GM21723 (cell line): ENCODE measurements around the gene TRIM10.
"Not testable (repeated sequence)": the region's sequence is repeated elsewhere in the genome, so short reads cannot be mapped to it uniquely, and the experiment has no call there.

Experiments used
- ATAC-seq: cut with Tn5 transposase; IDR thresholded peaks from one replicate; pipeline ENCODE4 v1.9.1; 2021; ENCODE audit warnings: mild to moderate bottlenecking, moderate library complexity; ENCODE audit not compliant: unreplicated experiment

The TRIM10 gene

DNA sequence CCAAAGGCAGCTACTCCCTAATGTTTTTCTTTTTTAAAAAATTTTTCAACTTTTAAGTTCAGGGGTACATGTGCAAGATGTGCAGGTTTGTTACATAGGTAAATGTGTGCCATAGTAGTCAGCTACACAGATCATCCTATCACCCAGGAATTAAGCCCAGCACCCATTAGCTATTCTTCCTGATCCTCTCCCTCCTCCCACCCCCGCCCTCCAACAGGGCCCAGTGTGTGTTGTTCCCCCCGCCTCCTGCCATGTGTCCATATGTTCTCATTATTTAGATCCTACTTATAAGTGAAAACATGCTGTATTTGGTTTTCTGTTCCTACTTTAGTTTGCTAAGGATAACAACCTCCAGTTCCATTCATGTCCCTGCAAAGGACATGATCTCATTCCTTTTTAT, 14.8 kb upstream of the TRIM10 start:
- no peak for ATAC-seq

DNA sequence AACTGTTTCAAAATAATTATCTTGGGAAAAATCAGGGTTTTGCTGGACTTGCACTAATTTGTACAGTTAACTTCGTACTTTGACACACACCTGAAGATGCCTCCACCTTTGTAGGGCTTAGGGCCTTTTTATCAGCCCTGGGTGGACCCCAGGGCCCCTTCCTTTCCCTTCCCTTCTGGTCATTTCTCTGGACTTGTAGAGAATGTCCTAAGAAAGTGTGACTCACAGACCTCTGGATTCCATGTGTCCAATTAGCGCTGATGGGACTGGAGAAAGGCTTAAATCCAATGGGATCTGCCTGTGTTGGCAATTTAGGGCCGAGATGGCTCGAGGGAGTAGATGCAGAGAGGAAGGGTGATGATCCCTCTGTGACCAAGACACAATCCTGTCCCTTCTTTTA, 11.7 kb upstream of the TRIM10 start:
- no peak for ATAC-seq

DNA sequence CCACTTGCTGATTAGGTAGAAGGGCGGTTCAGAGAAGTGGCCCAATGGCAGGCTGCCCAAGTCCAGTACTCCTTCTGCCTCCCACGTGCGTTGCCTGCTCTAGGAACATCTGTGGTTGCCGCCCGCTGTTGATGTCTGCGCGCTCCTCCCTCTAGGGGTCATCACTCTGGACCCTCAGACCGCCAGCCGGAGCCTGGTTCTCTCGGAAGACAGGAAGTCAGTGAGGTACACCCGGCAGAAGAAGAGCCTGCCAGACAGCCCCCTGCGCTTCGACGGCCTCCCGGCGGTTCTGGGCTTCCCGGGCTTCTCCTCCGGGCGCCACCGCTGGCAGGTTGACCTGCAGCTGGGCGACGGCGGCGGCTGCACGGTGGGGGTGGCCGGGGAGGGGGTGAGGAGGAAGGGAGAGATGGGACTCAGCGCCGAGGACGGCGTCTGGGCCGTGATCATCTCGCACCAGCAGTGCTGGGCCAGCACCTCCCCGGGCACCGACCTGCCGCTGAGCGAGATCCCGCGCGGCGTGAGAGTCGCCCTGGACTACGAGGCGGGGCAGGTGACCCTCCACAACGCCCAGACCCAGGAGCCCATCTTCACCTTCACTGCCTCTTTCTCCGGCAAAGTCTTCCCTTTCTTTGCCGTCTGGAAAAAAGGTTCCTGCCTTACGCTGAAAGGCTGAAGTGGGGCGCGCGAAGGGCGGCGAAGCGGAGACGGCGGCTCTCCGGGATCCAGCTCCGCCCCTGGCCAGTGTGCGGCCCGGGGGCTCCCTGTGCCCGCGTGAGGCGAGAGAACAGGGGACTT, 10.9 kb upstream of the TRIM10 start:
- no peak for ATAC-seq

DNA sequence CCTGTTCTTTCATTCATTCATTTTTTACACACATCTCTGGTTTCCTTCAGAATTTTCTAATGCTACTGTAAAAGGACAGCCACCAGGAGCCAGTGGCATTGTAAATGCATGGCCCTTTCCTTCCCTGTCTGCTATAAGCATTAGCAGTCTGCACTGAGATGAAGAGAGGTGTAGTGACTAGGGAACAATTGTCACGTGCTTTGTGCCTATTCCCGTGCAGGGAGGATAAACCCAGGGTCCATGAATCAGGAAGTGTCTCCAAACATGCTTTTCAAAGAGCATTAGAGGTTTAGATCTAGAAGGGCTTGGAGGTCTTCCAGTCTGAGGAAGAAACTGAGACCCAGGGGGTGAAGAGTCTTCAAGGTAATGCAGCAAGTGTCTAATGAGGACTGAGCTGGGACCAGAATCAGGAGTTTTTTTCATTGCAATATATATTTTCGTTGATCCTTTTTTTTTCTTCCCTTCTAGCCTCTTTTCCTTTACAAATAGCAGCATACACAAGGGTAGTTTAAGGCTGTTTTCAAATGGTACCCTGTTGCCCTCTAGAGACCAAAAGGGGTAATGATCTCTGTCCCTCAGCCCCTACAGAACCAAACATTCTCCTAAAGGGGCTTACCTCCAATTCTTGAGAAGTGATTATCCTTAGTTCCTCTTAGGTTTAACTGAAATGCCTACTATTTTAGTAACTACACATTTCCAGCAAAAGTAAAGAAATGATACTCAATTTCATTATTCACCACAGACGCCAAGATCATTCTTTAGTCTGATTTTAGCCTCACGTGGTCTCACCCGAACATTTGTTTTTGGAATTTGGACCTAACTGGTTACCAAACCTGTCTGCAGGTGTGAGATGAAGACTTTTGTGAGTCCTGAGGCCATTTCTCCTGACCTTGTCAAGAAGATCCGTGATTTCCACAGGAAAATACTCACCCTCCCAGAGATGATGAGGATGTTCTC, 8.9 kb upstream of the TRIM10 start:
- ATAC-seq: no peak

DNA sequence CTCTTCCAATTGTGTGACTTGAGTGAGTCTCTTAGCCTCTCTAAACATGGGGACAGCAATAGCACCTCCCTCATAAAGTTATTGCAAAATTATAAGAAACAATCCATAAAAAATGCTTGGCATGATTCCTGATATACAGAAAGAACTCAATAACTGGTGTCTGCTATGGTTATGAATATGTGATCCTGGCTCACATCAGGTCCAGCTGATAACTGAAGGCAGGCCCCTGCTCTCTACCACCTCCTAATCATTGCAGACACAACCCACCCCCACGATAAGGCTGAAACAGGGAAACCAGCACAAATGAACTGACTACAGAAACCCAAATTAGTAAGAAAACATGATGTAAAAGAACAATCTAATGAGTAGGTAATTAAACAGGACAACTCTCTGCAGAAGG, 7.7 kb upstream of the TRIM10 start:
- no peak for ATAC-seq

DNA sequence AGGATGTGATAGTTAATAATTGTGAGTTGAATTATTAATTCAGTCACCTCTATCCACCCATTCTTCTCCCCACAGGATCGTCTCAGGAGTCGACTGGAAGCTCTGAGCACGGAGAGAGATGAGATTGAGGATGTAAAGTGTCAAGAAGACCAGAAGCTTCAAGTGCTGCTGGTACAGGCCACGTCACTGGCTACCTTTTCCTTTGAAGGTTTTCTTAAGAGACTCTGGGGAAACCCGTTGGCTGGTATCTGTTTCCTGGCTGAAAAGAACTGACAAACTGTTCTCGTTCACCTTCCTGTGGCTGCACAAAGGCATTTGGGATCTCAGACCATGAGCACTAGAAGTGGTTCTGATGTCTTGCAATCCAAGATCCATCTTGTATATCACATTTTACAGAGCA, 6.1 kb upstream of the TRIM10 start:
- no peak for ATAC-seq

DNA sequence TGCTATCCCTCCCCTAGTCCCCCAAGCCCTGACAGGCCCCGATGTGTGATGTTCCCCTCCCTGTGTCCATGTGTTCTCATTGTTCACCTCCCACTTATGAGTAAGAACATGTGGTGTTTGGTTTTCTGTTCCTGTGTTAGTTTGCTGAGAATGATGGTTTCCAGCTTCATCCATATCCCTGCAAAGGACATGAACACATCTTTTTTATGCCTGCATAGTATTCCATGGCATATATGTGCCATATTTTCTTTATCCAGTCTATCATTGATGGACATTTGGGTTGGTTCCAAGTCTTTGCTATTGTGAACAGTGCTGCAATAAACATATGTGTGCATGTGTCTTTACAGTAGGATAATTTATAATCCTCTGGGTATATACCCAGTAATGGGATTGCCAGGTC, 4.2 kb upstream of the TRIM10 start:
- not testable (repeated sequence) for ATAC-seq

DNA sequence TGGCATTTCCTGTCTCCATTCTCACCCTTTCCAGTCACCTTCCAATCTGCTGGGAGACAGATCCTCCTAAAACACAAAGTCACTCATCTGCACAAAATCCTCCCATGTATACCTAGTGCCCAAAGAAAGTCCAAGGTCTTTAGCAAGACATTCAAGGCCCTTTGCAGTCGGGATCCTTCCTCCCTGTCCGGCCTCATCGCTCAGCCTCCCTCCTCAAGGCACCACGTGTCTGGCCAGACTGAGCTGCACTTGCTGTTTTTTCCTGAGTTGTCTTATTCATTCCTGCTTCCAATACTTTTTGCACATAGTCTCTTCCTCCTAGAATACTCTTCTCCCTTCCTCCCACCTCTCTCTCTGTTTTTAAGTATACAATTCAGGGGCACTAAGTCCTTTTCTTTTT, 3.7 kb upstream of the TRIM10 start:
- no peak for ATAC-seq

DNA sequence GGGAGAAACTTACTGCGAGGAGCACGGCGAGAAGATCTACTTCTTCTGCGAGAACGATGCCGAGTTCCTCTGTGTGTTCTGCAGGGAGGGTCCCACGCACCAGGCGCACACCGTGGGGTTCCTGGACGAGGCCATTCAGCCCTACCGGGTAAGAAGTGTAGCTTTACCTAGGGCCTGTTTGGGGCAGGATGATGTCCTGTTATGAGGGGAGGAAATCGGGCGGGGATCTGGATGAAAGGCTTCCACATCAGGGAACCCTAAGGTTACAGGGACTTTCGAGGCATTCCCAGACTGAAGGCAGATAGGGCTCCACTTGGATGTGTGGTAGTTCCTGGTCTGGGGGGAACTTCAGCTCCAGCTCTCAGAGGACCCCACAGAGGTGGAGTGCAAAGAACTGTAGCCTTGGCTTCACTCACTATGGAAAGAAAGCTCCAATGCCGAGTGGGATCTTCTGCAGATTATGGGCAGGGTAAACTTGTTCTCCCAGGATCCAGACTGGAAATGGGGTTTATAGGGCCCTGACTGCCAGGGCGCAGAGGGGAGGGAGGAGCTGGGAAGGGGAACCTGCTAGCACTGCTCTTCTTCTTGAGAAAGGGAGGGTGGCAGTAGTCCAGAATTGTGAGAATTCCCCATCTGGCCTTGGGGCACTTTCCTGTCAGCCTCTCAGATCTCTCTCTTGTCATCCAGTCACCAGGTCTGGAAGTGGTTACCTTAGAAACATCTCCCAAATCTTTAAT, 3.1 kb upstream of the TRIM10 start:
- ATAC-seq: no peak

DNA sequence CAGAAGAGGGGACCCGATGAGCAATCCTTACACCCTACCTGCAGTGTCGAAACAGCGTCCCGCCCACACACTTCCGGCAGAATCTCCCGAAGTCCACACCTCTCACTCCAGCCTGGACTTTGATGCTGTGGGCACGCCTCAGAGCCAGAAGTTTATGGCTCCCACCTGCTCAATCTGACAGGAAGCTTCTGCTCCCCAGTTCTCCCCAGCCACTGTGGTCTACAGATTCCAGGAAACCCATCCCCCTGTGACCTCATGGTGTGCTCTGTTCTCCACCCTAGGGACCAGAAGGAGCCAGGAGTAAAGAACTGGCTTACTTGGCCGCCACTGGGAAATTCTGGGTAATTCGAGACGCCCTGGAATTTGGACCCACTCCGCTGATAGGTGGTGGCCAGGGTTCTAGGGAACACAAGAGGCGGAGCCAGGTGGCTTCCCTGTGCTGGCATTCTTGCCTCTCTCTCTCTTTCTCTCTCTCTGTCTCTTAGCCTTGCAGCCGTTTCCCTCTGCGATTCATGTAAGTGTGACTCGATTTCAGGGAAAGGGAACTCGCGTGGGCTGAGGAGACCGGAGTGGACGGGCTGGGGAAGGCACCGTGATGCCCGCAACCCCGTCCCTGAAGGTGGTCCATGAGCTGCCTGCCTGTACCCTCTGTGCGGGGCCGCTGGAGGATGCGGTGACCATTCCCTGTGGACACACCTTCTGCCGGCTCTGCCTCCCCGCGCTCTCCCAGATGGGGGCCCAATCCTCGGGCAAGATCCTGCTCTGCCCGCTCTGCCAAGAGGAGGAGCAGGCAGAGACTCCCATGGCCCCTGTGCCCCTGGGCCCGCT, 2.3 kb upstream of the TRIM10 start, which contains the start of gene TRIM15:
Gene TRIM15 (plus strand): TSS at position 457 of the 828 bp plus-strand sequence. CDS start 139 bp downstream, at position 596.
- ATAC-seq: no peak

DNA sequence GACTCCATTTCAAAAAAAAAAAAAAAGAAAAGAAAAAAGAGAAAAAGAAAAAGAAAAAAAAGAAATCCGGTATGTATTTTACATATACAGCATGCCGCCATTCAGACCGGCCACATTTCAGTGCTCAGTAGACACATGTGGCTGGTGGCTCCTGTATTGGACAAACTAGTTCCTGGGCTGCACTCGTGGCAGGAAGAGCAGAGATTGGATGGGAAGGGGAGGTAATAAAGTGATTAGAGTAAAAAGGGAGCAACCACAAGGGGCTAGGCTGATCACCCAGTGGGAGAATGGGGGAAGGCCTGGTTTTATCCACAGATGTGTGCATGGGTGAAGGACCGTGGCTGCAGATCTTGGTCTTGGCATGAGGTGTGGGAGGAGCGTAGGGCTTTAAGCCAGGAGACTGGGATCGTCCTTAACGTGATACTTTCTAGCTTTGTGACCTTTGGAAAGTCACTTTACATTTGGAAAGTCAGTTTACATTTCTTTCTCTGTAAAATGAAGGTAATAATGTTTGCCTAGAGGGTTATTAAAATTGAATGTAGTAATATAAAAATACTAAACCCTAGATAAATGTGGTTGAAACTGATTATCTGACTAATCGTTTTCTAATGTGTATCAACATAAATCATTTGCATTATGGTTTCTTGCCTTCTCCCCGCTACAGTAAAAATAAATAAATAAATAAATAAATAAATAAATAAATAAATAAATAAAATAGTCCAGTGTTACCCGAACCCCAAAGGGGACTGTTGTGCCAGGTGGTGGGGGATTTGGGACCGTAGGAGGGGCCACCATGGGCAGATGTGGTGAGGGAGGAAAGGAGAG, 1.5 kb upstream of the TRIM10 start:
- ATAC-seq: no peak

DNA sequence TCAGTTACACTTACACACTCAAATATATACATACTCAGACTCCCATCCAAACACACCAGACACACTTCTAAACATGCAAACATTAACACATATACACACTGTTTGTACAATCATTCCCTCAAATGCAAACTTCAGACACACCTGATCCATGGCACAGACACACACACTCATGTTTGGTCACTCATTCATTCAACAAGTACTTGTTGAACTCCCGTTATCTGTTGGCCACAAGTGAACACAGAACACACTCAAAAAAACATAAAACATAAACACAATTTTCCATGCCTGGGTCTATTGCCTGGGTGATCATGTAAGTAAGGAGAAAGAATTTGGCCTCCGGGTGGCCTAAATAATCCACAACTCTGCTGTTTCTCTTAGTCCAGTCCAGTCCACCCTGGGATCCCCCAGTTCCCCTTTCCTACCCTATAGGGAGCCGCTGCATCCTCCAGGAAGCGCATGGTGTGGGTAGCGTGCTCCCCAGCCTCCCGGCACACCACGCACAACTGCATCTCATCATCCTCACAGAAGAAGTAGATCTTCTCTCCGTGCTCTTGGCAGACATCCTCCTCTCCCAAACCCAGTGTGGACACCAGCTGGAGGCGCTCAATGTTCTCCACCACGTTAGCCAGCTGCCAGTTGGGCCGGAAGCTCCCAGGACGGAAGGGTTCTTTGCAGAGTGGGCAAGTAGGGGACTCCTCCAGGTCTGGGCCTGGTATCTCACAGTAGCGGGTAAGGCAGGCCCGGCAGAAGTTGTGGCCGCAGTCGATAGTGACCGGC, 815 bp downstream of the TRIM10 start:
- no peak for ATAC-seq

DNA sequence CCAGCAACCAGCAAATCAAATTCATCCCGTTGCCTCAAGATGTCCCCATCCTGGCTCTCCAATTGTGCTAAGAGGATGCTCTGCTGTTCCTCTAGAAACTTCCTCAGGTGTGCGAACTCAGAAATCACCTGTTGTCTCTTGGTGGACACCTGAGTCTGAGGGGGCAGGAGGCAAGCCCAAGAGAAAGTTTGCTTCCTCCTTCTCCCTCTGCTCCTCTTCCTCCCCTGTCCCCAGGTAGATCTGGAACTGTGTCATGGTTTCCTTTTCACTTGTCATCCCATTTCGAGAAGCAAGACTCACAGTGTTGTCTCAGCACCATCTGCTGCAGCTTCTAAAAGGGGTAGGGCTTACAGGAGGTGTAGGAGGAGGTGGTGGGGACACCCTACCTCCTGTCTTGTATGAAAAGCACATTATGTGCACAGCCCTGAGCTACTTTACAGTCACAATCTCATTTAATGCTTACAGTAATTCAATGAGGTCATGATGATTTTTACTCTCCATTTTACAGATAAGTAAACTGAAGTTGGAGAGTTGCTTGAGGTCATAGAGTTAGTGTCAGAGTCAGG, 2.5 kb downstream of the TRIM10 start:
- ATAC-seq: no peak

DNA sequence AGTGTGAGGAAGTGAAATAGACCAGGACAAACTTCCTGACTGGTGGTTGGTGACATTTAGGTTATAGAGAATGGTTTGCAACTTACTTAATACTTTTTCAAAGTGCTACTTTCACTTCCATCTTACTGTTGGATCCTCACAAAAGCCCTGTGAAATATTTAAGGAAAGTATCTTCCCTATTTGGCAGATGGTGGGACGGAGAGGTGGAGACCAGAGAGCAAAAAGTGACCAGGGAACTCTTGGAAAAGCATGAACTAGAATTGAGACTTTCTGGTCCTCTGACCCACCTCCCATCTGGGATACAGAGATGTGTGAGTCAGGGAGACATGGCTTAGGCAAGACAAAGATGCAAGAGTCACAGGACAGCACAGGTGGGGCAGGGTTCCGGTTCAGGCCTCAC, 3.0 kb downstream of the TRIM10 start:
- no peak for ATAC-seq

DNA sequence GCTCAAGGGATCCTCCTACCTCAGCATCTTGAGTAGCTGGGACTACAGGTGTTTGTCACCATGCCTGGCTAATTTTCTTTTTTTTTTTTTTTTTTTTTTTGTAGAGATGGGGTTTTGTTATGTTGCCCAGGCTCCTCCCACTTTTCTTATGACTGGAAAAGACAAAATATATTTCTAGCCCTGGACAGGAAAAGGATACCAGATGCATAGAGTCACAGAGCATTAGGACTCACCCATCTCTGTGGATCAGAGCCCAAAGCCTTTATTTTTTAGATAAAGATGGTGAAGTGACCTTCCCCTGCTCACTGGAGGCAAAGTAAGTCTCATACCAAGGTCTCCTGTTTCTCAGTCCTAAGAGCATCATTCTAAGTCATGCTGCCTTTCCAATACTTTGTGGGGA, 3.4 kb downstream of the TRIM10 start:
- no peak for ATAC-seq

DNA sequence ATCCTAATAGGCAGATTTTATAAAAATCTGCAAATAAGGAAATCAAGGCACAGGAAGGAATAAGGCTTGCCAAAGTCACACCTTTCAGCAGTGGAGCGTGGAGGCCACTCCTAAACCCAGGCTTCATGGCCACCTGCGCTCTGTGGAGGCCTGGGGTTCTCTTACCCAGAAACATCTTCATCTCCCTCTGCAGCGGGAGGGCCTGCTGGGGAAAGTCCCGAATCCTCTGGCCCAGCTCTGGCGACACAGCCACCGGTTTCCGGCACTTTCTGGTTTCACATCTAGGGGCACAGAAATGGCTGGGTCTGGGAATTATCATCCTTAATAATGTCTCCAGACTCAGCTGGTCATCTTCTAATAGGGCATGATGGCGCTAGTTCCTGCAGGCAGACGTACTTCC, 4.2 kb downstream of the TRIM10 start:
- no peak for ATAC-seq

DNA sequence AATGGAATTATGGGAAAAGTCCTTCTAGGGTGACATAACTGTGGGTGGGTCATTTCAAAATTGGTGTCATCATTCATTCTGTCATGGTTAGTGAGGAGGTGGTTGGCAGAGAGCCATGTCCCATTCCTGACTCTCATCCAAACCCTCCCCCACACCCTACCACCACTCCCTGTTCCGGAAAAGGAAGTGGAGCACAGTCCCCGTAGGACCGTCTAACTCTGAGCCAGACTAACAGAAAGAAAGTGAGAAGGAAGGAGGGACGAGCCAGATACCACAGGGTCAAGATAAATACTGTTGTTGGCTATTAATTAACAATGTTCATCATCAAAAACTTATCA, 4.8 kb downstream of the TRIM10 start:
- no peak for ATAC-seq

DNA sequence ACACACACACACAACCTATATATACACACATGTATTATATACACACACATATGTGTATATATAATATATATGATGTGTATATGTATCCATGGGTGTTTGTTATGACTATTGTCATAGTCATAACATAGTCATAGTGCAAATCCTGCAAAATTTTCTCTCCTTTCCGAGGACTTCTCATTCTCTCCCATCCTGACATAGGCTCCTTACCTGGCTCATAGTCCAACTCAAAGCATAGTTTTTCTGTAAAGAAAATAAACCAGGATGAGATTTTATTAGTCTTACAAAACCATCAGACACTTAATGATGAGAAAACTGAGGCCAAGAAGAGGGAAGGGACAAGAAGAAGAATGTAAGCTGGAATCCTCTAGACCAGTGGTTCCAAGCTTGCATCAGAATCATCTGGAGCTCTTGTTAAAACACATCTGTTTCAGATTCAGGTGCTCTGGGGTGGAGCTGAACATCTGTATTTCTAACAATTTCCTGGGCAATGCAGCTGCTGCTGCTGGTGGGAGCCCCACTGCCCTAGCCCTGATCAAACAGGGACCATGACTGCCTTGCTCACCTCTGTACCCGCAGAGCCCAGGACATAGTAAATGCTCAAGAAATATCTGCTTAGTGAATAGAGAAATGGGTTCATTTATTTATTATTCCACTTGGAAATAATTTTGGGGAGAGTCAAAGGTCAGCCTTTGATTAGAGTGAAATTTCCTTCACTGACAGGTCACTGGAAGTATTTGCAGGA, 5.3 kb downstream of the TRIM10 start:
- ATAC-seq: no peak
